Activated CD8-positive, alpha-beta memory T cell treated with anti-CD3 and anti-CD28 coated beads, Interleukin-2, amount 50 U/mL, for 1 hour (primary cell): ENCODE measurements around the gene ATXN2.
"Not testable (repeated sequence)": the region's sequence is repeated elsewhere in the genome, so short reads cannot be mapped to it uniquely, and the experiment has no call there.

Experiments used
- DNase-seq: peaks from one replicate; pipeline ENCODE4 v3.0.0-alpha.2; 2020; ENCODE audit errors: extremely low read depth

Gene ATXN2

DNA sequence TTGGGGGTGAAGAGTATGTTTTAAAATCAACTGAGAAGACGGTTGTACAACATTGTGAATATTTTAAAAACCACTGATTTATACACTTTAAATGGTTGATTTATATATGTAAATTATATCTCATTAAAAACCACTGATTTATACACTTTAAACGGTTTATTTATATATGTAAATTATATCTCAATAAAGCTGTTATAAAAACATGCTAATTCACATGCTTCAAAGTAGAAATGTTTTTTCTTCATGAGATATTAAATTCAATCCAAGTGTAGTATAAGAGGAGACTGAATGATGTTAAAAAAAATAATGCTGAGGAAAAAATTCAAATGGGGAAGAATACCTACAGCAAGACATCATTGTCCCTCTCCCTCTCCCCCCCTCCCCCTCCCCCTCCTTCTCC lies 92.9 kb downstream of the ATXN2 start:
- DNase-seq: no peak

GRCh38 chr12:111505601-111506036 lies 93.5 kb downstream of the ATXN2 start:
- DNase-seq: no peak

GRCh38 chr12:111503116-111503515 lies 96.0 kb downstream of the ATXN2 start:
- DNase-seq: no peak

DNA sequence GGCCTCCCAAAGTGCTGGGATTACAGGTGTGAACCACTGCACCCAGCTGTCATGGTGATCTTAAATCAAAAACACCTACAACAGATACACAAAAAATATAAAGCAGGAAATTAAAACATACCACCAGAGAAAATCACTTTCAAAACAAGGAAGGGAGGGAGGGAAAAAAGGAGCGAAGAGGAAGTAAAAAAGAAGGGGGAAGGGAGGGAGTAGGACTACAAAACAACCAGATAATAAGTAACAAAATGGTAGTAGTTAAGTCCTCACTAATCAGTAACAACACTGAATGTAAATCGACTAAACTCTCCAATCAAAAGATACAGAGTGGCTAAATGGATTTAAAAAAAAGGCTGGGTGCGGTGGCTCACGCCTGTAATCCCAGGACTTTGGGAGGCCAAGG lies 104.4 kb downstream of the ATXN2 start:
- DNase-seq: no peak

GRCh38 chr12:111492979-111493378 lies 106.1 kb downstream of the ATXN2 start:
- DNase-seq: not testable (repeated sequence)

- no peak for DNase-seq
Observed at GRCh38 chr12:111488798-111489197, 110.3 kb downstream of the ATXN2 start.

DNA sequence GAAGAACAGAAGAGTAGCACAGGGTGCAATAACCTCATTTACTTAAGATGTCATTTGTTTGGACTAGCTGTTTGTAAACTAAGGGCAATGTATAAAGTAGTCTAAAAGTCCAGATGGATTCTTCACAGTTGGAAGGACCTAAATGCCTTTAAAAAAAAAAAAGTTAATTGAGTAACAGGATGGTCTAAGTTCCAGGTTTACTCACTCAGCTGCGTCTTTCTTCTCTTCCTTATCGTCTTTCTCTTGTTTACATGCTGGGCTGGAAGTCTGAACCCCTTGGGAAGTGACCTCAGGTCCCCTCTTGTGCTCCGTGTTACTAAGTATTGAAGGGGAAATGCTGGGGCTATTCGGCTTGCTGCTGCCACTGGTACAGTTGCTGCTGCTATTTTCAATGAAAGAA lies 110.8 kb downstream of the ATXN2 start:
- DNase-seq: no peak

- no peak for DNase-seq
Observed at GRCh38 chr12:111482462-111482861, 116.7 kb downstream of the ATXN2 start.

DNA sequence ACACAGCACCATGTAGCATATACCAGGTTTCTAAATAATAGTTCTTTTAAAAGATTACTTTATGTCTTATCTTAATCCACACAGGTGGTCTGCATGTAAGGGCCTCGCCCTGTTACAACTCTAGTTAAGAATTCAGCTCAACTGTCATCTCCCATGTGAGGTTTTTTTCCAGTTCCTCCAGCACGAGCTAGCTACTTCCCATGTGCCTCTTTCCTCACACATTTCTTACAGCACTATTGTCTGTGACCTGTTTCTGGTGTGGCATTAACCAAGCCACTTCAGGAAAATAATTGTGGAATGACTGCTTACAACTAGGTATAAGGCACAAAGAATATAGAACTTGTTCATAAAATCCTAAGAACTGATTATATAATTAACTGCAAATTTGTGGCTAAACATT lies 127.9 kb downstream of the ATXN2 start:
- DNase-seq: no peak

GRCh38 chr12:111469401-111469800 lies 129.7 kb downstream of the ATXN2 start:
- no peak for DNase-seq

- no peak for DNase-seq
Observed at GRCh38 chr12:111467857-111468241, 131.3 kb downstream of the ATXN2 start.

GRCh38 chr12:111467092-111467856 lies 131.8 kb downstream of the ATXN2 start:
- no peak for DNase-seq

GRCh38 chr12:111462210-111462769 lies 136.8 kb downstream of the ATXN2 start:
- no peak for DNase-seq

DNA sequence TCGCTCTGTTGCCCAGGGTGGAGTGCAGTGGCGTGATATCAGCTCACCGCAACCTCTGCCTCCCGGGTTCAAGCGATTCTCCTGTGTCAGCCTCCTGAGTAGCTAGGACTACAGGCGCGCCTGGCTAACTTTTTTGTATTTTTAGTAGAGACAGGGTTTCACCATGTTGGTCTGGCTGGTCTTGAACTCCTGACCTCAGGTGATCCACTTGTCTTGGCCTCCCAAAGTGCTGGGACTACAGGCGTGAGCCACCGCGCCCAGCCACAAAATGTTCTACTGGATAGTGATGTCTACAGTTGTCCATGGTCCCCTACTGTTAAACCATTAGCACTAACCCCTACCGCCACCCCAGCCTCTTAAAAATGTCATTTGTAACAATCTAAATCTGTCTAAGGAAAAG lies 139.0 kb downstream of the ATXN2 start:
- not testable (repeated sequence) for DNase-seq

DNA sequence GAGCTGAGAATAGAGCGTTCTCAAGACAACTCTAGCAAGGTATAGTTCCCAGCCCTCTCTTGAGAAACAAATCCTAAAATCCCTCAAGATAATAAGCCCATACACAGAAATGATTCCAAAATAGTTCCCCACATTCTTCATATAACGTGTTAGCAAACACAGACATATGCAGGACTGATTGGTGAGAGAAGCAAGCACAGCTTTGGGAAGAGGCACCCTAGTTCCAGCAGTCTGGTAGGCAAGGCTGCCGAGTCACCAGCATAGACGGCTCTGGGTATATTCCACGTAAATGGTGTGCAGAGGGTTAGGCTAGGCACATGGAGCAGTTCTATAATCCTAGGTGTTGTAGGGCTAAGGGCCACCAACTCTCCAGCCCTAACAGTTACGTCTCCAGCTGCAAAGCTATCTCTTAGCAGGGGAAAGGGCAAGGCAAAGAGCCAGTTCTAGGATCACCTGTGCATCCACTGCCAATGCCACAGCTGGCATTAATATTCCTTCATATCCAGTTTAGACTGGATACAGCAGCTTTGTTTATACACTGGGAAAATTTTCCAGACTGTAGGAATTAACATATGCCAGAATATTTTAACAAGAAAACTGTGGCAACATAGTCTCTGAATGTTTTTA lies 140.5 kb downstream of the ATXN2 start:
- DNase-seq: no peak

- no peak for DNase-seq
Observed at GRCh38 chr12:111457577-111457976, 141.5 kb downstream of the ATXN2 start.

DNA sequence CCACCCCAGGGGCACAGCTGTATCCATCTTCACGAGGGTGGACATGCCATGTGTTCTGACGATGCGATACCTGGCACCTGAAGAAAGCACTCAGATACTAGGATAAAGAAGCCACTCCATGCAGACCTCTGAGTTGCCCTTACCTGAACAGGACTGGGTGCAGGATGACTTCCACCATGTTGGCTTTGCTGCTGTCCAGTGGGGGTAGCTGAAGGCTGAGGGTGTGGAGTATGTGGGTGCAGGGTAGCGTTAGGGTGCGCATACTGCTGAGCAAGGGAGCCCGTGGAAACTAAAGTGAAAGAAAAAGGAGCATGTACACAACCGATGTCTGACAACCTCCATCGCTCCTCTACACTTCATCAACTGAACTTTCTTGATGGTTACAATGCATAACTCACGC lies 142.0 kb downstream of the ATXN2 start:
- no peak for DNase-seq

DNA sequence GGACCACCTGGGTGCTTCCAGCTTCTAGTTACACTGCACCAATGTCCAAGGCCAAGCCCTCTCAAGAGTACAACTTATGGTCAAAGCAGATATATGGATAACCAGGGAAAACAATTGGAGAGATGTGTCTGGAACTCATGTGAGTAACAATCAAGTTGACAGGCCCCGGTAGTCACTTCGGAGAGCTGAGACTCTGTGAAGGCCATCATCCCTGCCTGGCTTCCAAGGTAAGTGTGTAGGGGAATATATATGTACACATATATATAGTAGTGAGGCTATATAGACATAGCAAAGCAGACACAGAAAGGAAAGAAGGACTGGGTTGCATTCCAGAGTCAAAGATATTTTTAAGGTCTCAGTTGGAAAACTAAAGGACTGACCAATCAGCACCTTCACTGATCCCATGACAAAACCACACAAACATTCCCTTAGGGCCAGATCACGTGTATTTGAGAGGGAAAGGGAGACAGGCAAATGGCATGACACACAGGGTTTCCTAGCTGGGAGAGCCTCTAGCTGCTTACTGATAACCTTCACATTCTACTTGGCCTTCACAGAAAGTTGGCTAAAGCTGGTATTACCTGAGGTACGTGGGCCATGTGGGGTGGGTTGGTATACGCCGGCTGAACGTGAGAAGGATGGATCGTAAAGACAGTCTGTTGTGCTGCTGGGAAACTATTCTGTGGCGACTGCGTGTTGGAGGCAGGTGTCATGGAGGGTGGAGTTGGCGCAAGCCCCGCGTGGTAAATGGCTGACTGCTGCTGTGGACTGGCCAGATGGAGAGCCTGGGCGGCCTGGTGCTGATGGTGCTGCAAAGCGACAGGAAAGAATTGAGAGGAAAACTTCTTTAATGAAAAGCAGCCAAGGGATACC lies 143.4 kb downstream of the ATXN2 start:
- DNase-seq: no peak

DNA sequence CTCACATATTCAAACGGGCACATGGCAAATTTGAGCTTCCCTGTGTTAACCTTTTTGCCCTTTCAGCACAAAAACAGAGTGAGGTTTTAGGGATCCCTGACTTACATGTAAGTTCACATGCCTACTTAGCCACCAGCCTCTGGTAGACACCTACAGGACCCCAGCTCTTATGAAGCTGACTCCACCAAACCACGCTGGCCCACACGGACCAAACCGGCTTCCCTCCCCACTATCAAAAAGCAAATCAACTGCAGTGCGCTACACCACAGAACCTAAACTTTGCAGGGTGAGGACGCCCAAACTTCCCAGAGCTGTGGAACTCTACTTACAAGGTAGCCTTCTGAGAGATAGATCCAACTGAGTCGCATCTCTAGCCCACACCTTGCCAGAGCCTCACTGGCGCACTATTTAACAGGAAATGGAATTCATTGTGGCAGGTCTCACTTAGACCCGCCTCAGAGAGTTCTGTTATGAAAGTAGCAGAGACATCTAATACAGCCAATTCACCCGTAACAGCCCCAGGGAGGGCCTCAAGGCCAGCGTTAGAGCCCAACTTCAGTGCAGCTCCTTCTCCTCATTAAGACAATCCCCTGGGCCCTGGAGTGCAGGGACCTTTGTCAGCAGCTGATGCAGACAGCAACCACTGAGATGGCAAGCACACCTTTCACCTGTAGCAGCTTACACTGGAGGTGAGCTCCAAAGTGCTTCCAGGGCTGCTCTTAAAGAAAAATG lies 144.2 kb downstream of the ATXN2 start:
- no peak for DNase-seq

GRCh38 chr12:111454311-111454710 lies 144.8 kb downstream of the ATXN2 start:
- no peak for DNase-seq
